ENCODE measurements around the gene GABRB2. TPM values are rescaled to one million over a fixed set of nuclear protein-coding genes. Genes with fewer than 3 reads are reported as not detected.
"Not testable (repeated sequence)": the region's sequence is repeated elsewhere in the genome, so short reads cannot be mapped to it uniquely, and the experiment has no call there.

The GABRB2 gene
- total RNA-seq, 2 experiments from 2014 or later = not detected

DNA sequence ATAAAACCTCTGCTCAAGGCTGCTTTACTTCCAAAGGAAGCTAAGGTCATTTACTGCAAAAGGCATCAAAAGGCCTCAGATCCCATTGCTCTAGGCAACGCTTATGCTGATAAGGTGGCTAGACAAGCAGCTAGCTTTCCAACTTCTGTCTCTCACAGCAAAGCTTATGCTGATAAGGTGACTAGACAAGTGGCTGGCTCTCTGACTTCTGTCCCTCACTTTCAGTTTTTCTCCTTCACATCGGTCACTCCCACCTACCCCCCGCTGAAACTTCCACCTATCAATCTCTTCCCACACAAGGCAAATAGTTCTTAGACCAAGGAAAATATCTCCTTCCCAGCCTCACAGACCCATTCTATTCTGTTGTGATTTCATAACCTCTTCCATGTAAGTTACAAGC, 293.6 kb downstream of the GABRB2 start:
- DNase-seq; H3K9me3 Mint-ChIP-seq (ENCODE audit: insufficient read depth); POLR2A ChIA-PET; H3K4me3 Mint-ChIP-seq; H3K4me1 Mint-ChIP-seq (ENCODE audit: low read depth); H3K36me3 Mint-ChIP-seq (ENCODE audit: low read depth); H3K27ac Mint-ChIP-seq; ATAC-seq; CTCF ChIA-PET; H3K27me3 Mint-ChIP-seq (ENCODE audit: low read depth): not testable (repeated sequence)

DNA sequence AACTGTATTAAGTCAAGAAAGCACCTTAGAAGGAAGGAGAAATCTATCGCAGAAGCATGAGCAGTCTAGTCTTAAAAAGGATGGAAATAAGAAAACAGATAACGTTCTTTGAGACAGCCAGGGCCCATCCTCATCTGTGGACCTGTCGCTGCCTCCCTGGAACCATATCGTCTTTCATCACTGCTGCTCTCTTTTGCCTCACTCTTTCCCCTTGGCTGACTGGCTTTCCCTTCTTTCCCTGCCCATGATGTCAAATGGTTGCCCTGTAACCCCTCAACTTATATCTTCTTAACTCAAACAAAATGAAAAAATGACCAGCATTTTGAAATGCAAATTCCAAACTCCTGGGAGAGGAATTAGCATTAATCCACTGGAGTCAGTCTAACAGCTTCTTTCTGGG, 299.8 kb downstream of the GABRB2 start:
- CTCF ChIA-PET = no interaction called here
- no peaks in the 10 kb centered on the region for H3K27me3 Mint-ChIP-seq (ENCODE audit: low read depth)
- no peak for DNase-seq
- H3K4me3 Mint-ChIP-seq = no peak overlapping the region
- POLR2A ChIA-PET = no interaction called here
- no peak for ATAC-seq
- H3K4me1 Mint-ChIP-seq (ENCODE audit: low read depth) = no peaks in the 10 kb centered on the region
- H3K27ac Mint-ChIP-seq = no peak overlapping the region
- H3K36me3 Mint-ChIP-seq (ENCODE audit: low read depth) = no peaks in the 10 kb centered on the region
- no peaks in the 10 kb centered on the region for H3K9me3 Mint-ChIP-seq (ENCODE audit: insufficient read depth)

DNA sequence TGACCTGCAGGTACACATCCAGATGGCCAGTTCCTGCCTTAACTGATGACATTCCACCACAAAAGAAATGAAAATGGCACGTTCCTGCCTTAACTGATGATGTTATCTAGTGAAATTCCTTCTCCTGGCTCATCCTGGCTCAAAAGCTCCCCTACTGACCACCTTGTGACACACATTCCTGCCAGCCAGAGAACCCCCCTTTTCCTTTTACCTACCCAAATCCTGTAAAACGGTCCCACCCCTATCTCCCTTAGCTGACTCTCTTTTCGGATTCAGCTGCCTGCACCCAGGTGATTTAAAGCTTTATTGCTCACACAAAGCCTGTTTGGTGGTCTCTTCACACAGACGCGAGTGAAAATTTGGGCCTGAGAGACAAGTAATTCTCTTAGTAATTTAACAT, 300.7 kb downstream of the GABRB2 start:
- DNase-seq; H3K4me1 Mint-ChIP-seq (ENCODE audit: low read depth); ATAC-seq; H3K9me3 Mint-ChIP-seq (ENCODE audit: insufficient read depth); H3K36me3 Mint-ChIP-seq (ENCODE audit: low read depth); H3K4me3 Mint-ChIP-seq; H3K27me3 Mint-ChIP-seq (ENCODE audit: low read depth); H3K27ac Mint-ChIP-seq; POLR2A ChIA-PET; CTCF ChIA-PET: not testable (repeated sequence)

Other genes starting within 250 kb of the GABRB2 start
- gene GABRA6, start 139.0 kb upstream of the GABRB2 start, total RNA-seq = not detected